ENCODE results near the gene TREH.
"Not testable (repeated sequence)": the region's sequence is repeated elsewhere in the genome, so short reads cannot be mapped to it uniquely, and the experiment has no call there.

The TREH gene

GRCh38 chr11:118679483-118679882 is at the start of gene TREH:
Gene TREH, minus strand, starts transcription at chr11:118679650. Its CDS starts 23 bp downstream, at chr11:118679627.
- TF ChIP-seq MAX (IDR thresholded peaks at IDR 0.05; ENCODE audit: low read depth, low read length) (no peak), MYC (IDR thresholded peaks at IDR 0.05; ENCODE audit: low read depth, low read length) (no peak), POLR2A (IDR thresholded peaks at IDR 0.05; ENCODE audit: extremely low read depth, insufficient read length) (no peak), CTCF (IDR thresholded peaks at IDR 0.05; ENCODE audit: low read depth, low read length) (no peak)
- no peak for DNase-seq (ENCODE audit: low read depth)
- no peak within 1 kb of the TSS for H3K4me3 ChIP-seq (ENCODE audit: low read depth, low read length)

GRCh38 chr11:118728112-118728511 is 48.7 kb upstream of the TREH start:
- DNase-seq (ENCODE audit: low read depth); H3K4me3 ChIP-seq (ENCODE audit: low read depth, low read length): not testable (repeated sequence)
- TF ChIP-seq CTCF (IDR thresholded peaks at IDR 0.05; ENCODE audit: low read depth, low read length), result peak; percentile 12

GRCh38 chr11:118727721-118728066 is 48.2 kb upstream of the TREH start:
- H3K4me3 ChIP-seq (ENCODE audit: low read depth, low read length); DNase-seq (ENCODE audit: low read depth): not testable (repeated sequence)

GRCh38 chr11:118727001-118727720 is 47.7 kb upstream of the TREH start:
- not testable (repeated sequence) for DNase-seq (ENCODE audit: low read depth); H3K4me3 ChIP-seq (ENCODE audit: low read depth, low read length)

GRCh38 chr11:118721478-118722015 is 42.1 kb upstream of the TREH start:
- H3K4me3 ChIP-seq (ENCODE audit: low read depth, low read length); DNase-seq (ENCODE audit: low read depth): not testable (repeated sequence)

- not testable (repeated sequence) for DNase-seq (ENCODE audit: low read depth); H3K4me3 ChIP-seq (ENCODE audit: low read depth, low read length)
Observed at GRCh38 chr11:118720740-118721139, 41.3 kb upstream of the TREH start.

GRCh38 chr11:118720078-118720477 is 40.6 kb upstream of the TREH start:
- not testable (repeated sequence) for DNase-seq (ENCODE audit: low read depth); H3K4me3 ChIP-seq (ENCODE audit: low read depth, low read length)

GRCh38 chr11:118718562-118718961 is 39.1 kb upstream of the TREH start:
- DNase-seq (ENCODE audit: low read depth); H3K4me3 ChIP-seq (ENCODE audit: low read depth, low read length): not testable (repeated sequence)

- H3K4me3 ChIP-seq (ENCODE audit: low read depth, low read length); DNase-seq (ENCODE audit: low read depth): not testable (repeated sequence)
Observed at GRCh38 chr11:118717733-118718132, 38.3 kb upstream of the TREH start.

- DNase-seq (ENCODE audit: low read depth); H3K4me3 ChIP-seq (ENCODE audit: low read depth, low read length): not testable (repeated sequence)
Observed at GRCh38 chr11:118717221-118717620, 37.8 kb upstream of the TREH start.

GRCh38 chr11:118715837-118716260 is 36.4 kb upstream of the TREH start:
- no peak for TF ChIP-seq CTCF (IDR thresholded peaks at IDR 0.05; ENCODE audit: low read depth, low read length)
- no peak for TF ChIP-seq MYC (IDR thresholded peaks at IDR 0.05; ENCODE audit: low read depth, low read length)
- TF ChIP-seq MAX (IDR thresholded peaks at IDR 0.05; ENCODE audit: low read depth, low read length), result no peak
- no peak for TF ChIP-seq POLR2A (IDR thresholded peaks at IDR 0.05; ENCODE audit: extremely low read depth, insufficient read length)
- H3K4me3 ChIP-seq (ENCODE audit: low read depth, low read length), result no peak overlapping the region
- DNase-seq (ENCODE audit: low read depth), result no peak

All from NB4 (cell line).